Fibroblast of lung (primary cell): ENCODE results near the gene MAST2.

ENCODE experiments used
- EZH2 ChIP-seq: IDR thresholded peaks from 2 replicates; pipeline ENCODE4 v1.5.1; 2012; ENCODE audit warnings: low read length, control low read depth, mild to moderate bottlenecking; ENCODE audit errors: missing control alignments
- TF ChIP-seq, protein P1 (sequence below), 2 donors: IDR thresholded peaks in 1 of 2; conservative IDR thresholded peaks in 1 of 2; 1 replicate in 1 of 2; 2 replicates in 1 of 2; pipeline ENCODE4 v1.5.1; 2011 to 2012; ENCODE audit warnings: low read length in 2 of 2, control low read depth in 1 of 2, inconsistent platforms in 1 of 2, low read depth in 1 of 2, mild to moderate bottlenecking in 1 of 2

GRCh38 chr1:46084553-46085451 is 281.4 kb downstream of the MAST2 start:
- TF ChIP-seq, protein P1, sequence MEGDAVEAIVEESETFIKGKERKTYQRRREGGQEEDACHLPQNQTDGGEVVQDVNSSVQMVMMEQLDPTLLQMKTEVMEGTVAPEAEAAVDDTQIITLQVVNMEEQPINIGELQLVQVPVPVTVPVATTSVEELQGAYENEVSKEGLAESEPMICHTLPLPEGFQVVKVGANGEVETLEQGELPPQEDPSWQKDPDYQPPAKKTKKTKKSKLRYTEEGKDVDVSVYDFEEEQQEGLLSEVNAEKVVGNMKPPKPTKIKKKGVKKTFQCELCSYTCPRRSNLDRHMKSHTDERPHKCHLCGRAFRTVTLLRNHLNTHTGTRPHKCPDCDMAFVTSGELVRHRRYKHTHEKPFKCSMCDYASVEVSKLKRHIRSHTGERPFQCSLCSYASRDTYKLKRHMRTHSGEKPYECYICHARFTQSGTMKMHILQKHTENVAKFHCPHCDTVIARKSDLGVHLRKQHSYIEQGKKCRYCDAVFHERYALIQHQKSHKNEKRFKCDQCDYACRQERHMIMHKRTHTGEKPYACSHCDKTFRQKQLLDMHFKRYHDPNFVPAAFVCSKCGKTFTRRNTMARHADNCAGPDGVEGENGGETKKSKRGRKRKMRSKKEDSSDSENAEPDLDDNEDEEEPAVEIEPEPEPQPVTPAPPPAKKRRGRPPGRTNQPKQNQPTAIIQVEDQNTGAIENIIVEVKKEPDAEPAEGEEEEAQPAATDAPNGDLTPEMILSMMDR (conservative IDR thresholded peaks at IDR 0.05 in 1 of 2, IDR thresholded peaks at IDR 0.05 in 1 of 2; ENCODE audit: low read depth in 1 of 2, low read length in 2 of 2) = no peak
- TF ChIP-seq EZH2 = no peak
